Cardiac ventricle fibroblast (primary cell): ENCODE data around the gene PAIP1. TPM values are rescaled to one million over a fixed set of nuclear protein-coding genes. Genes with fewer than 3 reads are reported as not detected.

ENCODE experiments used
- total RNA-seq: library from RNA; depleted of rRNA; stranded (reverse); fragments of >200 nt; gene quantifications from 2 replicates; pipeline ENCODE4 v1.2.3, GENCODE V29; 2015

The PAIP1 gene
- 67.4 and 72.4 TPM in 2 replicates for total RNA-seq

DNA sequence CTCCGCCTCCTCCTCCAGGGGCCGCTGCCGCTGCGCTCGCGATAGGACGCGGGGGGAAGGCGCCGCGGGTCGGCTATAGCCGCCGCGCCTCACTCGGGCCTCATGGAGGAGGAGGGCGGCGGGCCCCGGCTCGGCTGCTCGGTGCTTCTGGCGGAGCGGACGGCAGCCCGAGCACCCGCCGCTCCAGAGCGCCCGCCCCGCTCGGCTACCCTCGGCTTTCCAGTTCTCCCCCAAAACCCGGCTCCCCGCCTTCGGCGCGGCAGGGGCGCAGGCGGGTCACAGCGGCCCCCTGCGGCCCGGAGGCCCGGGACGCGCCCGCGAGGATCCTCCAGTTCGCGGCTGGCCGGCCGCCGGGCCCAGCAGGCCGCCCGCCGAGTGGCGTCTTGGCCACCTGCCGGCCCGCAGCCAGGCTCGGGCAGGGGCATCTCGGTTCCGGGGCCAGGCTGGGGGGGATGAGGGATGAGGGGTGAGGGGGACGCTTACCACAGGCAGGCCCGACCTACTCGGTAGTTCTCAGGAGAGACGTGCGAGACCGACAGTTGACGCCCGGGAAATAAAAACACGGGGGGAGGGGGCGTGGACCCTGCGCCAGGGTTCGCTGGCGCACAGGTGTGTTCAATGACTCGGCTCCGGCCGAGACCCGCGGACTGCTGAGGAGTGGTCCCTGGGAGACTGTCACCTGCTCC lies at the start of gene PAIP1:
PAIP1 (minus strand) TSS at position 221 of the 686 bp plus-strand sequence. CDS start 231 bp downstream, outside the sequence.

DNA sequence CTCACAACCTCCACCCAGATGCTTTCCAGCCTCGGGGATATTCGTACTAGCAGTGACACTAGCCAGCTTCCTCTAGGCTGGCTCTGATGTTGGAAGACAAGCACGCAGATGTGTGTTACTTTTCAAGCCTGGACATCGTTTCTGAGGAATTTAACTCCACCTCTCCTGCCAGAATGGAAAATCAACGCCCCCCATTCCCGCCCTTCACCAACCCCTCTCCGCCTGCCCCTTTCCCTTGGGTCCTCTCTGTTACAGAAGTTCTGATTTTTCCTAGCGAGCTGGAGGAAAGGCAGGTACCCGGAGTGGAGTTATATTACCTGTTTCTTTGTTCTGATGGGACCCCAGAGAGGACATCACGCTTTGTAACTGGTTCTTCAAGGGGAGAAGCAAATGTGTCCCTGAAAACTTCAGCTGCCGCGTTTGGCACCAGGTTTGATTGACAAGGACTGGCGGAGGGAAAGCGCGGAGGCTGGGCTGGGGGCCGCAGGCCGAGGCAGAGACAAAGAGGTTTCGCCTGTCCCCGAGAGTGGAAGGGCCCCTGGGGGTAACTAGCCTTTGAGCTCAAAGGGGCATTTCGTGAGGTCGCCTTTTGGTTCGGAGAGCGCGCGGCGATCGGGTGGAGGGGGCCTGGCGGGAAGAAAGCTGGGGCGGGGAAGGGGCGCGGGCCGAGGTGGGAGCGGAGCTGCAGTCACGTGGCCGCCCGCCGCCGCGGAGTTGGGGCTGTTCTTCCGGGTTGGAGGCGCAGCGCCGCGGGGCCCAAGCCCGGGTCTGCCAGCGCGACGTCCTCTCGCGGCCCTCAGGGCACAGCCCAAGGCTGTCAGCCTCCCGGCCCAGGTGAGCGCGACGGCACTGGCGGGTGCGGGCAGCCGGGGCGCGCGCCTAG lies 45.8 kb upstream of the PAIP1 start, which contains the start of gene NNT:
NNT (plus strand) TSS at position 720 of the 883 bp plus-strand sequence. CDS start 6,016 bp downstream, outside the sequence.

GRCh38 chr5:43514816-43515677 lies 41.8 kb downstream of the PAIP1 start, which contains the start of gene C5orf34:
C5orf34 (minus strand) TSS chr5:43515148; CDS start chr5:43509339, 5,809 bp downstream.

DNA sequence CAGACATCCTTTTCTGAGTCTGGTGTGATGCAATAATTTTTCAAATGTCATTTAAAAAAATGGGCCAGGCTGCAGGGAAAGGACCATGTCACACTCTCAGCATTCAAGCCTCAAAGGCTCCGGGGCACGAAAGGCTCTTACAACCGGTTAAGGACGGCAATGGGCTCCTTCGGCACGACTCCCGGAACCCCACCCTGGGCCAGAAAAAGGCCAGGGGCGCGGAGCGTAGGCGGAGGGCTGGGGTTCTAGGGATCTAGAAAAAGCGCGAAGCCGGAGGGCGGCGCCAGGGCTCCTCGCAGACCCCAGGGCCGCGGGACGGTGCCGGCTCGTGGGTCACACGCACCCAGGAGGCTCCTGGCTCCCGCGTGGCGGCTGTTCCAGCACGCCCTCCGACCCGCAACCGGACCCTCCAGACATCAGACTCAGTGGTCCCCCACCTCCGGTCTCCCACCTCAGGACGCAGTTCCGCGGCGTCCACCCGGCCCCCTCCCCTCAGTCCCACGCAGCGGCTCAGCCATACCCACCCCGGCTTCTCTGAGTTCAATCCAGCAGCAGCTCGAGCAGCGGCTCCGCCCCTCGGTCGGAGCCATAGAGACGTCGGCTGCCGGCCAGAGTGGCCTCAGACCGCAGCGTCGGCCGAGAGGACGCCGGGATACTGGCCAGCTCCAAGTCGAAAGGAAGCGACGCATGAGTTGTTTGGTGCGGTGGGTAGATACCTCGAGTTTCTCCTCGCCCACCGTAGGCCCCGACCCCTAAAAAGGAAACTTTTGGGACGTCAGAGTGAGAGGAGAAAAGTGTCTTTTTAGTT lies 73.4 kb downstream of the PAIP1 start, which contains the start of gene TMEM267:
TMEM267 (minus strand) TSS at position 568 of the 808 bp plus-strand sequence. CDS start 29,896 bp downstream, outside the sequence.

Other genes starting within 250 kb of the PAIP1 start
- 31.7 and 50.0 TPM in 2 replicates for gene HMGCS1, start 243.7 kb downstream of the PAIP1 start, total RNA-seq
- 0.10 and 0.44 TPM in 2 replicates for gene CCL28, start 144.7 kb downstream of the PAIP1 start, total RNA-seq
- 10.0 and 20.2 TPM in 2 replicates for gene TMEM267, start 73.2 kb downstream of the PAIP1 start, total RNA-seq
- 1.7 and 2.1 TPM in 2 replicates for gene C5orf34, start 41.9 kb downstream of the PAIP1 start, total RNA-seq
- 33.1 and 38.5 TPM in 2 replicates for gene NNT, start 46.1 kb upstream of the PAIP1 start, total RNA-seq